22Rv1 (cell line): ENCODE results near the gene TAAR2.

ENCODE experiments used
- CTCF ChIP-seq: fragments of 450-650 bp; IDR thresholded peaks from 2 replicates; pipeline ENCODE4 v1.5.1; 2017; ENCODE audit warnings: mild to moderate bottlenecking
- ZFX ChIP-seq: fragments of 450-650 bp; IDR thresholded peaks from 2 replicates; pipeline ENCODE4 v1.6.1; 2017; ENCODE audit warnings: antibody characterized with exemption, borderline replicate concordance

- no peak for TF ChIP-seq CTCF
- no peak for TF ChIP-seq ZFX
Observed at GRCh38 chr6:132596201-132596600, 27.9 kb downstream of the TAAR2 start.
